ENCODE measurements around the gene PXDN. TPM values are rescaled to one million over a fixed set of nuclear protein-coding genes. Genes with fewer than 3 reads are reported as not detected.
"Not testable (repeated sequence)": the region's sequence is repeated elsewhere in the genome, so short reads cannot be mapped to it uniquely, and the experiment has no call there.

Gene PXDN
- total RNA-seq, 1 experiment from 2014 or later: 3.1 TPM

GRCh38 chr2:1777781-1778180, 33.5 kb upstream of the PXDN start:
- in situ Hi-C loops (cut with HindIII; ENCODE audit: low pct_unique_long_range_greater_than_20kb, low sequenced_read_pairs): no loop called here
- DNase-seq (ENCODE audit: low read depth, low spot score): no peak

GRCh38 chr2:1777156-1777555, 32.8 kb upstream of the PXDN start:
- in situ Hi-C loops (cut with HindIII; ENCODE audit: low pct_unique_long_range_greater_than_20kb, low sequenced_read_pairs): no loop called here
- no peak for DNase-seq (ENCODE audit: low read depth, low spot score)

- in situ Hi-C loops (cut with HindIII; ENCODE audit: low pct_unique_long_range_greater_than_20kb, low sequenced_read_pairs): no loop called here
- DNase-seq (ENCODE audit: low read depth, low spot score): no peak
These were observed 31.3 kb upstream of the PXDN start for GRCh38 chr2:1775511-1776035.

- DNase-seq (ENCODE audit: low read depth, low spot score): no peak
- in situ Hi-C loops (cut with HindIII; ENCODE audit: low pct_unique_long_range_greater_than_20kb, low sequenced_read_pairs): no loop called here
These were observed 30.6 kb upstream of the PXDN start for GRCh38 chr2:1774929-1775328.

GRCh38 chr2:1773883-1774282, 29.6 kb upstream of the PXDN start:
- in situ Hi-C loops (cut with HindIII; ENCODE audit: low pct_unique_long_range_greater_than_20kb, low sequenced_read_pairs): no loop called here
- no peak for DNase-seq (ENCODE audit: low read depth, low spot score)

GRCh38 chr2:1772471-1773267, 28.4 kb upstream of the PXDN start:
- no peak for DNase-seq (ENCODE audit: low read depth, low spot score)
- in situ Hi-C loops (cut with HindIII; ENCODE audit: low pct_unique_long_range_greater_than_20kb, low sequenced_read_pairs): no loop called here

GRCh38 chr2:1771626-1772280, 27.4 kb upstream of the PXDN start:
- DNase-seq (ENCODE audit: low read depth, low spot score): no peak
- in situ Hi-C loops (cut with HindIII; ENCODE audit: low pct_unique_long_range_greater_than_20kb, low sequenced_read_pairs): no loop called here

- in situ Hi-C loops (cut with HindIII; ENCODE audit: low pct_unique_long_range_greater_than_20kb, low sequenced_read_pairs): no loop called here
- DNase-seq (ENCODE audit: low read depth, low spot score): no peak
These were observed 26.5 kb upstream of the PXDN start for GRCh38 chr2:1770566-1771380.

- in situ Hi-C loops (cut with HindIII; ENCODE audit: low pct_unique_long_range_greater_than_20kb, low sequenced_read_pairs): no loop called here
These were observed 25.5 kb upstream of the PXDN start for GRCh38 chr2:1769703-1770422.

GRCh38 chr2:1767939-1768691, 23.8 kb upstream of the PXDN start:
- no peak for DNase-seq (ENCODE audit: low read depth, low spot score)
- in situ Hi-C loops (cut with HindIII; ENCODE audit: low pct_unique_long_range_greater_than_20kb, low sequenced_read_pairs): no loop called here

More at GRCh38 chr2:1769703-1770422, 25.5 kb upstream of the PXDN start:
- DNase-seq (ENCODE audit: low read depth, low spot score): peak; percentile 76

- DNase-seq (ENCODE audit: low read depth, low spot score): no peak
- in situ Hi-C loops (cut with HindIII; ENCODE audit: low pct_unique_long_range_greater_than_20kb, low sequenced_read_pairs): no loop called here
These were observed 22.8 kb upstream of the PXDN start for GRCh38 chr2:1766851-1767811.

GRCh38 chr2:1766425-1766824, 22.1 kb upstream of the PXDN start:
- DNase-seq (ENCODE audit: low read depth, low spot score): no peak
- in situ Hi-C loops (cut with HindIII; ENCODE audit: low pct_unique_long_range_greater_than_20kb, low sequenced_read_pairs): no loop called here

- in situ Hi-C loops (cut with HindIII; ENCODE audit: low pct_unique_long_range_greater_than_20kb, low sequenced_read_pairs); DNase-seq (ENCODE audit: low read depth, low spot score): not testable (repeated sequence)
These were observed 20.9 kb upstream of the PXDN start for GRCh38 chr2:1765201-1765600.

GRCh38 chr2:1759611-1759930, 15.3 kb upstream of the PXDN start:
- in situ Hi-C loops (cut with HindIII; ENCODE audit: low pct_unique_long_range_greater_than_20kb, low sequenced_read_pairs): no loop called here
- no peak for DNase-seq (ENCODE audit: low read depth, low spot score)

GRCh38 chr2:1758774-1759610, 14.7 kb upstream of the PXDN start:
- in situ Hi-C loops (cut with HindIII; ENCODE audit: low pct_unique_long_range_greater_than_20kb, low sequenced_read_pairs): no loop called here
- DNase-seq (ENCODE audit: low read depth, low spot score): no peak
